ENCODE results near the gene HPX. TPM values are rescaled to one million over a fixed set of nuclear protein-coding genes. Genes with fewer than 3 reads are reported as not detected.
A peak's percentile ranks its signal among the peaks of the same experiment; 100 is the strongest.

HPX gene
- total and polyA plus RNA-seq, 2 of the 13 experiments (the other 11 are each of a cell fraction or from before 2014, with no cell fraction given) = 9.2 to 57.4 TPM

DNA sequence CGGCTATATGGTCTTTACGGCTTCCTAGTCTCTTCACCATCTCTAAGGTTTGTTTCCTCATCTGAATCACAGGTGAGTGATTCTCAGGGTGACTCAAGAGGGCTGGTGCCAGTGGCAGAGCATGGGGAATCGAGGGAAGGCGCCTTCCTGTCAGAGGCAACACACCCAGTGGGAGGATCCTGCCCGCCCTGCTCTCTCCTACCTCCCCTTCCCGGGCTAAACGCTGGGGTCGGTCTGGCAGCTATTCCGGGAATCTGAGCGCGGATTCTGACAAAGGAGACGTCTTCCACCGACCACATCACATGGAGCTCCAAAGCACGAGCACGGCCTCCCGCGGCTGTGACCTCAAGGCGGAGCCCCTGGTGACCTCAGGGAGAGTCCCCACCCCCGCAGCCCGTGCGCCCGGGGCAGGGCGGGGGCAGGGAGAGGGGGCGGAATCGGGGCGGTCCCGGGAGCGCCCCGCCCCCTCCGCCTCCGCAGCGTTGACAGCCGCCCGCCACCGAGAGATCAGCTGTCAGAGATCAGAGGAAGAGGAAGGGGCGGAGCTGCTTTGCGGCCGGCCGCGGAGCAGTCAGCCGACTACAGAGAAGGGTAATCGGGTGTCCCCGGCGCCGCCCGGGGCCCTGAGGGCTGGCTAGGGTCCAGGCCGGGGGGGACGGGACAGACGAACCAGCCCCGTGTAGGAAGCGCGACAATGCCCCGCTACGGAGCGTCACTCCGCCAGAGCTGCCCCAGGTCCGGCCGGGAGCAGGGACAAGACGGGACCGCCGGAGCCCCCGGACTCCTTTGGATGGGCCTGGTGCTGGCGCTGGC lies 50.7 kb downstream of the HPX start, which contains the start of gene SMPD1 (continued):
- TF ChIP-seq, protein P1, sequence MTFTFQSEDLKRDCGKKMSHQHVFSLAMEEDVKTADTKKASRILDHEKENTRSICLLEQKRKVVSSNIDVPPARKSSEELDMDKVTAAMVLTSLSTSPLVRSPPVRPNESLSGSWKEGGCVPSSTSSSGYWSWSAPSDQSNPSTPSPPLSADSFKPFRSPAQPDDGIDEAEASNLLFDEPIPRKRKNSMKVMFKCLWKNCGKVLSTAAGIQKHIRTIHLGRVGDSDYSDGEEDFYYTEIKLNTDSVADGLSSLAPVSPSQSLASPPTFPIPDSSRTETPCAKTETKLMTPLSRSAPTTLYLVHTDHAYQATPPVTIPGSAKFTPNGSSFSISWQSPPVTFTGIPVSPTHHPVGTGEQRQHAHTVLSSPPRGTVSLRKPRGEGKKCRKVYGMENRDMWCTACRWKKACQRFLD (CRISPR knock-in tag; IDR thresholded peaks at IDR 0.05; ENCODE audit: borderline replicate concordance) = peak; percentile 55; the same call in 1 of the 2 replicates
- TF ChIP-seq ZNF749 (CRISPR knock-in tag; IDR thresholded peaks at IDR 0.05; ENCODE audit: borderline replicate concordance) (peak; percentile 73; the same call in 1 of the 2 replicates), MEIS1 (CRISPR knock-in tag; IDR thresholded peaks at IDR 0.05; ENCODE audit: borderline replicate concordance) (peak; percentile 93), FOSL2 (CRISPR knock-in tag; IDR thresholded peaks at IDR 0.05) (0 out of 2 replicates have a peak, but pooled peaks have one; percentile 20), ZNF121 (CRISPR knock-in tag; IDR thresholded peaks at IDR 0.05) (0 out of 2 replicates have a peak, but pooled peaks have one; percentile 29), RXRB (CRISPR knock-in tag; IDR thresholded peaks at IDR 0.05; ENCODE audit: borderline replicate concordance) (no peak), SP4 (CRISPR knock-in tag; IDR thresholded peaks at IDR 0.05) (peak; percentile 91), RFXANK (CRISPR knock-in tag; IDR thresholded peaks at IDR 0.05) (no peak), ZNF775 (CRISPR knock-in tag; IDR thresholded peaks at IDR 0.05; ENCODE audit: borderline replicate concordance) (no peak), BORCS8-MEF2B (CRISPR knock-in tag; IDR thresholded peaks at IDR 0.05) (0 out of 2 replicates have a peak, but pooled peaks have one; percentile 16), KAT8 (CRISPR knock-in tag; IDR thresholded peaks at IDR 0.05) (peak; percentile 73; the same call in 1 of the 2 replicates), DNMT3B (CRISPR knock-in tag; conservative IDR thresholded peaks at IDR 0.05) (no peak), HNRNPK (IDR thresholded peaks at IDR 0.05; ENCODE audit: low read depth, low read length, poor library complexity, severe bottlenecking) (peak; percentile 66), RAD21 (CRISPR knock-in tag; IDR thresholded peaks at IDR 0.05) (0 out of 2 replicates have a peak, but pooled peaks have one; percentile 20), XRCC5 (optimal IDR thresholded peaks at IDR 0.05; ENCODE audit: low read length) (peak; percentile 61), ZNF263 (CRISPR knock-in tag; IDR thresholded peaks at IDR 0.05) (0 out of 2 replicates have a peak, but pooled peaks have one; percentile 2)
- TF ChIP-seq, protein P2, sequence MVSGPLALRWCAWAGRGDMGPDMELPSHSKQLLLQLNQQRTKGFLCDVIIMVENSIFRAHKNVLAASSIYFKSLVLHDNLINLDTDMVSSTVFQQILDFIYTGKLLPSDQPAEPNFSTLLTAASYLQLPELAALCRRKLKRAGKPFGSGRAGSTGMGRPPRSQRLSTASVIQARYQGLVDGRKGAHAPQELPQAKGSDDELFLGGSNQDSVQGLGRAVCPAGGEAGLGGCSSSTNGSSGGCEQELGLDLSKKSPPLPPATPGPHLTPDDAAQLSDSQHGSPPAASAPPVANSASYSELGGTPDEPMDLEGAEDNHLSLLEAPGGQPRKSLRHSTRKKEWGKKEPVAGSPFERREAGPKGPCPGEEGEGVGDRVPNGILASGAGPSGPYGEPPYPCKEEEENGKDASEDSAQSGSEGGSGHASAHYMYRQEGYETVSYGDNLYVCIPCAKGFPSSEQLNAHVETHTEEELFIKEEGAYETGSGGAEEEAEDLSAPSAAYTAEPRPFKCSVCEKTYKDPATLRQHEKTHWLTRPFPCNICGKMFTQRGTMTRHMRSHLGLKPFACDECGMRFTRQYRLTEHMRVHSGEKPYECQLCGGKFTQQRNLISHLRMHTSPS (CRISPR knock-in tag; IDR thresholded peaks at IDR 0.05; ENCODE audit: low read depth) = no peak
- TF ChIP-seq, protein P3, sequence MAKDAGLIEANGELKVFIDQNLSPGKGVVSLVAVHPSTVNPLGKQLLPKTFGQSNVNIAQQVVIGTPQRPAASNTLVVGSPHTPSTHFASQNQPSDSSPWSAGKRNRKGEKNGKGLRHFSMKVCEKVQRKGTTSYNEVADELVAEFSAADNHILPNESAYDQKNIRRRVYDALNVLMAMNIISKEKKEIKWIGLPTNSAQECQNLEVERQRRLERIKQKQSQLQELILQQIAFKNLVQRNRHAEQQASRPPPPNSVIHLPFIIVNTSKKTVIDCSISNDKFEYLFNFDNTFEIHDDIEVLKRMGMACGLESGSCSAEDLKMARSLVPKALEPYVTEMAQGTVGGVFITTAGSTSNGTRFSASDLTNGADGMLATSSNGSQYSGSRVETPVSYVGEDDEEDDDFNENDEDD (CRISPR knock-in tag; IDR thresholded peaks at IDR 0.05; ENCODE audit: borderline replicate concordance) = peak; percentile 65; the same call in 1 of the 2 replicates
- TF ChIP-seq, protein P4, sequence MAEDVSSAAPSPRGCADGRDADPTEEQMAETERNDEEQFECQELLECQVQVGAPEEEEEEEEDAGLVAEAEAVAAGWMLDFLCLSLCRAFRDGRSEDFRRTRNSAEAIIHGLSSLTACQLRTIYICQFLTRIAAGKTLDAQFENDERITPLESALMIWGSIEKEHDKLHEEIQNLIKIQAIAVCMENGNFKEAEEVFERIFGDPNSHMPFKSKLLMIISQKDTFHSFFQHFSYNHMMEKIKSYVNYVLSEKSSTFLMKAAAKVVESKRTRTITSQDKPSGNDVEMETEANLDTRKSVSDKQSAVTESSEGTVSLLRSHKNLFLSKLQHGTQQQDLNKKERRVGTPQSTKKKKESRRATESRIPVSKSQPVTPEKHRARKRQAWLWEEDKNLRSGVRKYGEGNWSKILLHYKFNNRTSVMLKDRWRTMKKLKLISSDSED (CRISPR knock-in tag; IDR thresholded peaks at IDR 0.05) = no peak
- TF ChIP-seq, protein P5, sequence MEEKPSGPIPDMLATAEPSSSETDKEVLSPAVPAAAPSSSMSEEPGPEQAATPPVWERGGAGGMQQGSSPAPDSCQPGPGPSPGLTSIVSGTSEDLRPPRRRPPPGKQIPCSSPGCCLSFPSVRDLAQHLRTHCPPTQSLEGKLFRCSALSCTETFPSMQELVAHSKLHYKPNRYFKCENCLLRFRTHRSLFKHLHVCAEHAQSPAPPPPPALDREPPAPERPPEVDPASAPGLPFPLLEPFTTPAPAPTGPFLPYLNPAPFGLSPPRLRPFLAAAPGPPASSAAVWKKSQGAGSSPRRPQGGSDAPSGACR (CRISPR knock-in tag; IDR thresholded peaks at IDR 0.05) = peak; percentile 46; the same call in 1 of the 2 replicates
- TF ChIP-seq, protein P6, sequence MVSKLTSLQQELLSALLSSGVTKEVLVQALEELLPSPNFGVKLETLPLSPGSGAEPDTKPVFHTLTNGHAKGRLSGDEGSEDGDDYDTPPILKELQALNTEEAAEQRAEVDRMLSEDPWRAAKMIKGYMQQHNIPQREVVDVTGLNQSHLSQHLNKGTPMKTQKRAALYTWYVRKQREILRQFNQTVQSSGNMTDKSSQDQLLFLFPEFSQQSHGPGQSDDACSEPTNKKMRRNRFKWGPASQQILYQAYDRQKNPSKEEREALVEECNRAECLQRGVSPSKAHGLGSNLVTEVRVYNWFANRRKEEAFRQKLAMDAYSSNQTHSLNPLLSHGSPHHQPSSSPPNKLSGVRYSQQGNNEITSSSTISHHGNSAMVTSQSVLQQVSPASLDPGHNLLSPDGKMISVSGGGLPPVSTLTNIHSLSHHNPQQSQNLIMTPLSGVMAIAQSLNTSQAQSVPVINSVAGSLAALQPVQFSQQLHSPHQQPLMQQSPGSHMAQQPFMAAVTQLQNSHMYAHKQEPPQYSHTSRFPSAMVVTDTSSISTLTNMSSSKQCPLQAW (CRISPR knock-in tag; IDR thresholded peaks at IDR 0.05) = peak; percentile 9; the same call in 1 of the 2 replicates

Data from HepG2 (cell line).